Glutamatergic neuron (in vitro differentiated cells): ENCODE results near the gene PTS. TPM values are rescaled to one million over a fixed set of nuclear protein-coding genes. Genes with fewer than 3 reads are reported as not detected.

Source experiments
- DNase-seq: peaks from one replicate; pipeline ENCODE4 v3.0.0; 2022
- H3K27ac Mint-ChIP-seq: one replicate; pipeline ENCODE4 v1.8.0; 2020; ENCODE audit warnings: mild to moderate bottlenecking, mixed read lengths, inconsistent platforms; ENCODE audit not compliant: unreplicated experiment
- H3K27me3 Mint-ChIP-seq: one replicate; pipeline ENCODE4 v1.8.0; 2020; ENCODE audit warnings: mild to moderate bottlenecking, moderate library complexity, mixed read lengths, inconsistent platforms; ENCODE audit not compliant: unreplicated experiment
- H3K36me3 Mint-ChIP-seq: one replicate; pipeline ENCODE4 v1.8.0; 2020; ENCODE audit warnings: mild to moderate bottlenecking, mixed read lengths, inconsistent platforms; ENCODE audit not compliant: unreplicated experiment
- H3K4me1 Mint-ChIP-seq: one replicate; pipeline ENCODE4 v1.8.0; 2020; ENCODE audit warnings: mild to moderate bottlenecking, low read depth, mixed read lengths, inconsistent platforms; ENCODE audit not compliant: unreplicated experiment
- H3K4me3 Mint-ChIP-seq: one replicate; pipeline ENCODE4 v1.8.0; 2020; ENCODE audit warnings: mild to moderate bottlenecking, mixed read lengths, inconsistent platforms; ENCODE audit not compliant: unreplicated experiment
- H3K9me3 Mint-ChIP-seq: one replicate; pipeline ENCODE4 v1.8.0; 2020; ENCODE audit warnings: mild to moderate bottlenecking, moderate library complexity, mixed read lengths, inconsistent platforms; ENCODE audit not compliant: unreplicated experiment
- total RNA-seq: library from RNA; stranded (reverse); fragmentation: NEBNext Ultra II Directional; extraction: Animal tissue kit (Norgen Biotek cat#: 25700); gene quantifications from one replicate; pipeline ENCODE4 v1.2.1, GENCODE V29; 2021; ENCODE audit not compliant: unreplicated experiment
- TF ChIP-seq, protein P1 (sequence below): fragments of 200-600 bp; sonication (generic); IDR thresholded peaks from one replicate; pipeline ENCODE4 v1.5.0; 2021; ENCODE audit not compliant: partially characterized antibody, unreplicated experiment

PTS gene
- total RNA-seq, 1 donor from 2014 or later: 47.7 TPM

DNA sequence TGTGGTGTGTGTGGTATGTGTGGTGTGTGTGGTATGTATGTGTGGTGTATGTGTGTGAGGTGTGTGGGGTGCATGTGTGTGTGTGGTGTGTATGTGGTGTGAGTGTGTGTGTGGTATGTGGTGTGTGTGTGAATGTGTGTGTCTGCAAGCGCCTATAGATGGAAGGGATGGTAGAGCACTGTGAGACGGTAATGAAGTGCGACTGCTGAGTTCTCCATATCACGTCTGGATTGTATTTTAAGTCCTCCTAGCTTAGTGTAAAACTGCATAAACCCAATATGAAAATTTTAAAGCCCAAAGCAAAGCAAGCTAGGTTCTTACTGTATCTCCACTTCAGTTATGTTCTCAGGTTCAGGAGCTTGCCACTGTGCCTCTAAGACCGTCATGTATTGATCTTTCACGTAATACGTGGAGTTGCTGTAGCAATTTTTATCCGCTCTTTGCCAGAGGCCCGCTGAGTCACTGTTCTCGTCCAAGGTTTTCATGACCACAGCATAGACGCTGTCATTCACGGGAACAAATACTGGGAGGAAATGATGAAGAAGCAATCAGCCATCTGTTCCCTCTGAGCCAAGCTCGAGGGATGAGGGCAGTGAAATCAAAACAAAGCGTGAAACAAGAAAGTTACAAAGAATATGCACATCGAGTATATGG, 29.0 kb downstream of the PTS start:
- DNase-seq: peak; percentile 31
- H3K27me3 Mint-ChIP-seq: peaks cover 5% of the 10 kb centered on the region
- no peak overlapping the region for H3K27ac Mint-ChIP-seq
- H3K36me3 Mint-ChIP-seq: no peaks in the 10 kb centered on the region
- TF ChIP-seq, protein P1, sequence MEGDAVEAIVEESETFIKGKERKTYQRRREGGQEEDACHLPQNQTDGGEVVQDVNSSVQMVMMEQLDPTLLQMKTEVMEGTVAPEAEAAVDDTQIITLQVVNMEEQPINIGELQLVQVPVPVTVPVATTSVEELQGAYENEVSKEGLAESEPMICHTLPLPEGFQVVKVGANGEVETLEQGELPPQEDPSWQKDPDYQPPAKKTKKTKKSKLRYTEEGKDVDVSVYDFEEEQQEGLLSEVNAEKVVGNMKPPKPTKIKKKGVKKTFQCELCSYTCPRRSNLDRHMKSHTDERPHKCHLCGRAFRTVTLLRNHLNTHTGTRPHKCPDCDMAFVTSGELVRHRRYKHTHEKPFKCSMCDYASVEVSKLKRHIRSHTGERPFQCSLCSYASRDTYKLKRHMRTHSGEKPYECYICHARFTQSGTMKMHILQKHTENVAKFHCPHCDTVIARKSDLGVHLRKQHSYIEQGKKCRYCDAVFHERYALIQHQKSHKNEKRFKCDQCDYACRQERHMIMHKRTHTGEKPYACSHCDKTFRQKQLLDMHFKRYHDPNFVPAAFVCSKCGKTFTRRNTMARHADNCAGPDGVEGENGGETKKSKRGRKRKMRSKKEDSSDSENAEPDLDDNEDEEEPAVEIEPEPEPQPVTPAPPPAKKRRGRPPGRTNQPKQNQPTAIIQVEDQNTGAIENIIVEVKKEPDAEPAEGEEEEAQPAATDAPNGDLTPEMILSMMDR: no peak
- H3K9me3 Mint-ChIP-seq: peaks cover 2% of the 10 kb centered on the region
- H3K4me1 Mint-ChIP-seq: peaks cover 4% of the 10 kb centered on the region
- no peak overlapping the region for H3K4me3 Mint-ChIP-seq

DNA sequence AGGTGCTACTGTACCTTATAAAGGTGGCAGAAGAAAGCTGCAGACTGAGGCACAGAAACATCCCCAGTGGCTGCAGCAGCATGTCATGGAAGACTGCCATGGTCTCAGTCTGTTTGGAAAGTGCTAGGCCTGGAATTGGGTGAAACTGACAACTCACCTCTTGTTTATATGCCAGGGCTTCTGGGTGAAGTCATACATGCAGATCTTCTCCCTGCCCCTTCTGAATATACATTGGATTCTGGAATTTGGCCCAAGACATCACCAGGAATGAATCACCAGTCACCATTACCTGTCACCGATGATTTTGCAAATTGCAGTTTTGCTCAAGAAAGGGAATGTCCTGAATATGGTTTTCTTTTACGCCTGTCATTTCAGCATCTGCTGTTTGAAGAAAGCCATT, 34.3 kb downstream of the PTS start, which contains the start of gene PLET1:
Gene PLET1, minus strand, starts transcription at position 371 of the 400 bp plus-strand sequence. Its CDS starts 271 bp downstream, at position 100.
- H3K4me3 Mint-ChIP-seq: no peak within 1 kb of the TSS
- DNase-seq: no peak
- no peaks in the 10 kb centered on the region for H3K36me3 Mint-ChIP-seq
- peaks cover 4% of the 10 kb centered on the region for H3K4me1 Mint-ChIP-seq
- H3K9me3 Mint-ChIP-seq: peaks cover 2% of the 10 kb centered on the region
- TF ChIP-seq, protein P1: no peak
- no peak within 1 kb of the TSS for H3K27ac Mint-ChIP-seq
- peaks cover 6% of the 10 kb centered on the region for H3K27me3 Mint-ChIP-seq

DNA sequence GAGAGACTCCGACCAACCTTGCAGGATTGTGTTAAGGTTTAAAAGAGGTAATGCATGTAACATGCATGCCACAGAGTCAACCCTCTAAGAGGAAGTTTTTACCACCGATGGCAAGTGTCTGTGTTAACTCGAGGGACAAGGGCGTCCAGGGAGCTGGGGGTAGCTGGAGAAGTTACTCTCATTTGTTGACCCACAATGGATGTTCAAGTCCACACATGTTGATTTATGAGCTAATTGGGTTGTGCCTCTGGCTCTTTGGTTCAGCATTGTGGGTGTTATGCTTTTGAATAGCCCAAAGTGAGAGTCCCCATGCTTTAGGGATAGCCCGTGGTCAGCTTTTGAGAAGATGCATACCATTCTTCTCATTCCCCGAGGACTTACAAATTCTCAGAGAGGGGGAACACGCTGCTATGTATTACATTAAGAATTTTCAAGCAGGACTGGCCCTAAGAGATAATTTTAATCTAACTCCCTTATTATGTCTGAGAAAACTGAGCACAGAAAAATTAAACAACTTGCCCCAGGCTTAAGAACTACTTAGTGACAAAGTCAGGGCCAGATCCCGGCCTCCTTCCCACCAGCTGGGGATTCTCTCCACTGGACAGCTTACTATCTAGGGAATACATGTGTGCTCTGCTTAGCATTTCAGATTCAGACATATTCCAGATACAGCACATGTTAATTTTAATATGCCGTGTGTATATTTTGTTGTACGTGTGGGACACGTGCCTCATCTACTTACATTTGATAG, 39.6 kb downstream of the PTS start:
- no peak for DNase-seq
- no peaks in the 10 kb centered on the region for H3K36me3 Mint-ChIP-seq
- TF ChIP-seq, protein P1: no peak
- no peak overlapping the region for H3K27ac Mint-ChIP-seq
- H3K27me3 Mint-ChIP-seq: peaks cover 2% of the 10 kb centered on the region
- H3K9me3 Mint-ChIP-seq: no peaks in the 10 kb centered on the region
- no peaks in the 10 kb centered on the region for H3K4me1 Mint-ChIP-seq
- no peak overlapping the region for H3K4me3 Mint-ChIP-seq

DNA sequence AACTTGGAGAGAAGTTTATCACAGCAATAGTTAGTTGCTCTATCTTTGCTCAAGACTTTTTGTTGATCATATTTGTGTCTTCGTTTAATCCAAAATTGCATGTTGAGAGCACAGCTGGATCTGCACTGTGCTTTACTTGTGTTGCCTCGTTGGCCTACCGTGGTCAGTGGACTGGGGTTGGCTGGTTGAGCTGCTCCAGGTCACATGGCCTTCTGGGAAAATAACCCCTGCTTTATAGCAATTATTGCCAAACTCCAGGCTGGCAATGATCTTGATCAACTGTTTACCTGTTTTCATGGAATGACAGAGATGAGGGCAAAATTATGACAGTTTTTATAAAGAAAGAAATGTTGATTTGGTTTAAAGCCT, 40.2 kb downstream of the PTS start:
- no peak overlapping the region for H3K27ac Mint-ChIP-seq
- H3K36me3 Mint-ChIP-seq: no peaks in the 10 kb centered on the region
- DNase-seq: no peak
- no peaks in the 10 kb centered on the region for H3K27me3 Mint-ChIP-seq
- TF ChIP-seq, protein P1: no peak
- no peaks in the 10 kb centered on the region for H3K9me3 Mint-ChIP-seq
- no peak overlapping the region for H3K4me3 Mint-ChIP-seq
- no peaks in the 10 kb centered on the region for H3K4me1 Mint-ChIP-seq

DNA sequence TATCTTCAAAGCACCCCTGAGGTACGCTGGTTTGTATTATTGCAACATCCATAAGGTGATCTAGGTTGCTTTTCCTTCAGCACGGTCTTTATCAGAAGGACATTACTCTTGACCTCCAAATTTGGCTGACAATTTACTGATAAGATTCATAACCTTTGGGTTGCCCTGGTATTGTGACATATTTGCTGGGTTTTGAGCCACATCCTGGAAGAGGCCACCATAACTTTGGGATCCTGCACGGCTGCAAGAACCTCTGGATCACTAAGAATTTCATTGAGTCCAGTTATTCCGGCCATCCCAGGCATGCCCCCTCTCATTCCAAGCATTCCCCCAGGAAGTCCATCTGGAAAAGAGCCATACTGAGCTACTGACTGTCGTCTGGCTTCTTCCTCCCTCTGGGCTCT, 41.0 kb downstream of the PTS start:
- TF ChIP-seq, protein P1: no peak
- DNase-seq: no peak
- no peaks in the 10 kb centered on the region for H3K4me1 Mint-ChIP-seq
- no peaks in the 10 kb centered on the region for H3K27me3 Mint-ChIP-seq
- no peak overlapping the region for H3K27ac Mint-ChIP-seq
- no peak overlapping the region for H3K4me3 Mint-ChIP-seq
- no peaks in the 10 kb centered on the region for H3K9me3 Mint-ChIP-seq
- no peaks in the 10 kb centered on the region for H3K36me3 Mint-ChIP-seq
